Activated effector memory CD4-positive, alpha-beta T cell treated with anti-CD3 and anti-CD28 coated beads, Interleukin-2, amount 50 U/mL, for 16 hours (primary cell): ENCODE data around the gene CD300A.

Experiments
- DNase-seq: peaks from one replicate; pipeline ENCODE4 v3.0.0-alpha.2; 2020

CD300A gene

GRCh38 chr17:74466111-74466827 is at the start of gene CD300A:
Gene CD300A (plus strand): TSS chr17:74466634. CDS start chr17:74466704, 70 bp downstream.
- no peak for DNase-seq

DNA sequence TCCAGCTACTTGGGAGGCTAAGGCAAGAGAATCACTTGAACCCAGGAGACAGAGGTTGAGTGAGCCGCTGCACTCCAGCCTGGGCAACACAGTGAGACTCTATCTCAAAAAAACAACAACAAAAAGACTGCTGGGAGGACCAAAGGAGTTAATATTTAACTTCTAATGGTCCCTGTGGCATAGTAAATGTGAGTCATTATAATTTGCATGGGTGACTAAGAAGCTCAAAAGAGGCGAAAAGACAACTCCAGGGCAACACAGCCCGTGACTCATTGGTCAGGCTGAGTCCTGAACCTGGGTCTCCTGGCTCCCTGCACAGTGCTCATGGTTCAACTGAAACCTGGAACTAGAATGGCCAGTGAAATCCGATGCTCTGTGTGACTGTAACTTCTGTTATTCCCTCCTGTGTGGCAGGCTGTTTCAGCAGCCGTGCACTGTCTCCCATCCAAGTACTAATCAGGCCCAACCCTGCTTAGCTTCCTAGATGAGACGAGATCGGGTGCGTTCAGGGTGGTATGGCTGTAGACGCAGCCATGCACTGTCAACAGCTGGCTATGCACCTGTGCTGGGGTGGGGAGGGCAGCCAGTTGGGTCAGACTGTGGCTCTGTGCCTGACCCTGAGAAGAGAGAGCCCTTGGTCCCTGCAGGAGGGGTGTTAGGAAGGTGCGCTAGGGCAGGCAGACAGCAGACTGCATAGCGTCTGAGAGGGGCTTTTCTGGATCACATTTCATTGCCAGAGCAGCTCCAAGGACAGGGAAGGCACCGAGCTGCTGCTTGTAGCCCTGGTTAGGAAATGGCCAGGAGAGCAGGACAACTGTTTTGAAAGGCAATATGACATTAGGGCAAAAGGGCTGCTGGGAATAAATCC is 49.0 kb upstream of the CD300A start:
- no peak for DNase-seq

DNA sequence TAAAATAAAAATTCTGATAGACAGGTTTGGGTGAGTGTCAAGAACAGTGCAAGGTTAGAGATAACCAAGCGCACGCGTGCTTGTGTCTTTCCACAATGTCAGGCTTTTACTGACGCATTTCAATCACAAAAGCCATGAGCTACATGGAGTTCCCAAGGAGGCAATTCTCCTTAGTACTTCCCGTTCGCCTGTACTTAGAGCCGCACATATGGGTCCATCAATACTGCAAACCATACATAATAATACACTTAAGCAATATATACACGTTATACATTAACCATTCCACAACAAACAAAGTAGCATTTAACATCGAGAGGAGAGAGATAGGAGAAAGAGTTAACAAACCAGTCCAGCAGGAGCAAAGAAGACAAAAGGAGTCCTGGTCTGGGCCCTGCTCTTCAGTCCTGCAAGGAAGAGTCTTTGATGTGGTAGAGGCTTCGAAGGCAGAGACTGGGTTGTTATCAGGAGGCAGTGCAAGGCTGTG is 46.5 kb upstream of the CD300A start:
- DNase-seq = no peak

GRCh38 chr17:74424117-74424516 is 42.3 kb upstream of the CD300A start:
- DNase-seq = no peak

DNA sequence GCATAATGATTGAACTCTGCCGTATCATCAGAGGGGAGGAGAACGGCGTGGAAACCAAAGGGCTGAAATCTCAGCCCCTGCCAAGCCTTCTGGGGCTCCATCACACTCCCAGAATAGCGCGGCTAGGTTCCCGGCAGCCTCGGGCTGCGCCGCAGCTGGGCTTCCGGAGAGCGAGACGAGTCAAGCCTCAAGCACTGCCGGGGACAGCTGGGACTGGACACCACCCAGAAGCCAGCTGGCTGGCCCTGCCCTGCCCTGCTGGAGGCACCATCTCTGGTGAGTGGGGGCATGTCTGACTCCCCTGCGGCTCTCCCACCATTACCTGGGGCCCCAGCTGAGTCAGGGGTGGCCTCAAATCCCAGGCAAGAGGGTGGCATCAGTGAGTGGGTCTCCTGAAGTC is 41.8 kb upstream of the CD300A start:
- DNase-seq = no peak

DNA sequence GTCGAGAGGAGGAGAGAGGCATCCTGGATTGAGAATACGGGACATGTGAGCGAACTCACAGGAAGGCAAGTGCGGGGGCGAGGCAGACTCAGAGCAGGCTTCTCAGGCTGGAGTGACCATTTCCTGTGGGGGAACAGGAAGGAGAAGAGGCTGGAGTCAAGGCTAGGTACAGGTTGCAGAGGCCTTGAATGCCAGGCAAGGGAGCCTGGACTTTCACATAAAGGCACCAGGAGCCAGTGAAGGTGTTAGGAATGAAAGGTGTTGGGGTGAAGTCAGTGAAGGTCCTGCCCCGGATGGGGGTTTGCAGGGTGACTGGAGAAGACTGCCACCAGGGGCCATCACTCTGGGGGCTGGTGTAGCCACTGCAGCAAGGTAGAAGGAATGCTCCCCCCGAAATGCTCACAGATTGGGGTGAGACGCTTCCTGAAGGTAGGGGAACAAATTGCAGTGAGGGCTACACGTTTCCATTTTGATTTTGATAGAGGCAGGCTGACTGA is 39.8 kb upstream of the CD300A start:
- no peak for DNase-seq

GRCh38 chr17:74427048-74427762 is 39.2 kb upstream of the CD300A start:
- DNase-seq = no peak

- no peak for DNase-seq
Observed at GRCh38 chr17:74427763-74428153, 38.7 kb upstream of the CD300A start.

DNA sequence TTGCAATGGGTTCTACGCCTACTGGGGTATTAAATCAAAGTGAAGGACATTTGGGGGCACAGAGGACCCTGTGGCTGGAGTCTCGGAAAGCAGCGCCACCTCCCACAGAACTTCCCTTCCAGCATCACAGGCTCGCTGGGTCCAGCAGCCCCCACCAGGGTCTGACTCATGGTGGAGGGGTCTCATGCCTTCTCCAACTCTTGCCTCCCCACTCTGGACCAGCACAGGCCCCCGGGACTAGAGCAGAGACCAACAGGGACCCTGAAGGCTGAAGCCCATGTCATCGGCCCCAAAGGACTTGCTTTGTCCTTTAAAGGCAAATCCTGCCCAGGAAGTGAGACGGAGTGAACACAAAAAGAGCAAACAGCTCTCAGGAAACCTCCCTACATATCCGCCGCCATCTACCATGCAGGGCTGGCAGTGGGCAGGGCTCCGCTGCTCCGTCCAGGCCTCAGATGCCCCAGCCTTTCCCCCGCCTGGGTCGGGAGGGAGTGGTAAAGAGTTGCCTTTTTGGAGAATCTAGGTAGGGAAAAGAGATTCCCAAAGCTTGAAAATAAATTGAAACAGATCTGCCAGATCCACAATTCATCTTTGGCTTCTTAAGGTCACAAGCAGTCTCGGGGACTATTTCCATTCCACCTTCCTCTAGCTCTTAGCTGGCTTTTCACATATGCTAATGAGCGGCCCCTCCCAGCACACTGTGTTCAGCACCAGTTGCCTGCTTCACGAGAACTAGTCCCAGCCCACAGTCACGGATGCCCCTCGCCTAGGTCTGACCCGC is 36.6 kb upstream of the CD300A start:
- DNase-seq = no peak

- no peak for DNase-seq
Observed at GRCh38 chr17:74430385-74430705, 36.1 kb upstream of the CD300A start.

GRCh38 chr17:74430706-74431567 is 35.5 kb upstream of the CD300A start:
- DNase-seq = no peak

- DNase-seq = peak; percentile 81
Observed at GRCh38 chr17:74431568-74432423, 34.6 kb upstream of the CD300A start, which contains the start of gene GPRC5C. Gene GPRC5C (plus strand): TSS chr17:74432088. CDS start chr17:74439777, 7,689 bp downstream.

- no peak for DNase-seq
Observed at GRCh38 chr17:74432424-74432690, 34.1 kb upstream of the CD300A start.

DNA sequence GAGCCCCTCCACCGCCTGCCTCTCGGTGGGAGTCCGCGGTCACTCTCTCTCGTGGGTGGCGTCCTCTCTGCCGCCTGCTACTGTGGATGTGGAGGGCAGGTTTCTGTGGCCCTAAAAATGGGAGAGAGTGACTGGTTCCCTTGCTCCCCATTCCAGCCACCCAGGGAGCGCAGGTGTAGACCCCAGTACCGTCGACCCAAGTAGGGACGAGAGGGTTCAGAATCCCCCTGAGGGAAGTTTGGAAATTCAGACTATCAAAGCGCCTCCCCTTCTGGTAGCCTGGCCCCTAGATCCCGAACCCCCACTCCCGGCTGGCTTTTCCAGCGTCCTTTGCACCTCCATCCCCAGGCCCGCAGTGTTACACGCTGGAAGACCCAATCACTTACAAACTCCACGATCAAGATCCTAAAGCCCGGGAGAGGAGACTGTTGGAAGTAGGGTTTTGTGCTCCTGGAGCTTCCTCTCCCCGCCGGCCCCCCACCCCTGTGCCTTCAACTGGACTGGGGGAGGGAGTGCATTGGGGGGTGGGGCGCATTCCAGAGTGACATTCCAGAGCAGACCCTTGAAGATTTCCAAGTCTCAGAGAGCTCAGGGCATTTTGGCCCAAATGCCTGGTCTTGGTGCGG is 33.6 kb upstream of the CD300A start:
- DNase-seq = no peak

- DNase-seq = no peak
Observed at GRCh38 chr17:74433421-74434121, 32.9 kb upstream of the CD300A start.

DNA sequence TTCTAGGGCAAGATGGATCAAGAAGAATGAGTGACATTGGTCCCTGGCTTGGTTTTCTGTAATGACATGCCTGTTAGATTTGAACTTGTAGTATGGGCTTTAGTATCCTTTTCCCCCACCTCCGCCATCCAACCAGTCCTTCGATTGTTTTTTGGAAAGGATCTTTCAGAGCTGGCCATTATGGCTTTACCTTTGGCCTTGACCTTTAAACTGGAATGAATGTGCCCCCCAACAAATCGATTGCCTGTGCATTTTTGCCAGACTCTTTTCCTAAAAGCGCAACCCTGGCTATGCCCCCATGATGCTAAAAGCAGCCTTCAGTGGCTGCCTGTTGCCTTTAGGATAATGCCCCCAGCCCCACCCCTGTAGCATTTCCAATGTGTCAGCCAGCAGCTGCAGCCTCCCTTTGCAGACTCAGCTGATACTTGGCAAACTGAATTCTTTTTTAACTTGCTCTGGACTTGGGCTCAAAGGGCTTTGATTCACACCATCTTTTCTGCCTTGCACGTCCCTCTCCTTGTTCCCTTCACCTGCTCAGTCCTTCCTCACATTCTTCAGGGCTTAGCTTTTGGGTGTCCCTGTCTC is 30.6 kb upstream of the CD300A start:
- DNase-seq = no peak

DNA sequence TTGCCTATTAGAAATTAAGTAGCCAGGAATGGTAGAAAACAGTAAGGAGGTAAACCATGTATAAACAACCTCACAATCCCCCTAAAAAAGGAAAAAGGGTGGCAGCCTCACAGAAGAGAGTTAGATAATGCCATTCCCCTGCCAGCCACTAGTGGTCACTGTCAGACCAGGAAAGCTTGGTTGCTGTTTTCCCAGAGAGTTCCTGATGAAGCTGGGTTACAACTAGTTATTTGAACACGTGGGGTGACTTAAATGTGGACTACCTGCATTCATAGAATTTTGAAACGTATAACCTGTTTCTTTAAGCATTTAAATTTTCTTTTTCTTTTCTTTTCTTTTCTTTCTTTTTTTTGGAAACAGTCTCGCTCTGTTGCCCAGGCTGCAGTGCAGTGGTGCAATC is 28.7 kb upstream of the CD300A start:
- no peak for DNase-seq

DNA sequence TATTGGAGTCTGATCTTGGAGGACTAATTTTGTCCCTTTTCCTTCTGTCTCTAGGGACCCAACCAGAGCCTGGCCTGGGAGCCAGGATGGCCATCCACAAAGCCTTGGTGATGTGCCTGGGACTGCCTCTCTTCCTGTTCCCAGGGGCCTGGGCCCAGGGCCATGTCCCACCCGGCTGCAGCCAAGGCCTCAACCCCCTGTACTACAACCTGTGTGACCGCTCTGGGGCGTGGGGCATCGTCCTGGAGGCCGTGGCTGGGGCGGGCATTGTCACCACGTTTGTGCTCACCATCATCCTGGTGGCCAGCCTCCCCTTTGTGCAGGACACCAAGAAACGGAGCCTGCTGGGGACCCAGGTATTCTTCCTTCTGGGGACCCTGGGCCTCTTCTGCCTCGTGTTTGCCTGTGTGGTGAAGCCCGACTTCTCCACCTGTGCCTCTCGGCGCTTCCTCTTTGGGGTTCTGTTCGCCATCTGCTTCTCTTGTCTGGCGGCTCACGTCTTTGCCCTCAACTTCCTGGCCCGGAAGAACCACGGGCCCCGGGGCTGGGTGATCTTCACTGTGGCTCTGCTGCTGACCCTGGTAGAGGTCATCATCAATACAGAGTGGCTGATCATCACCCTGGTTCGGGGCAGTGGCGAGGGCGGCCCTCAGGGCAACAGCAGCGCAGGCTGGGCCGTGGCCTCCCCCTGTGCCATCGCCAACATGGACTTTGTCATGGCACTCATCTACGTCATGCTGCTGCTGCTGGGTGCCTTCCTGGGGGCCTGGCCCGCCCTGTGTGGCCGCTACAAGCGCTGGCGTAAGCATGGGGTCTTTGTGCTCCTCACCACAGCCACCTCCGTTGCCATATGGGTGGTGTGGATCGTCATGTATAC is 26.5 kb upstream of the CD300A start:
- no peak for DNase-seq
